Suppressor macrophage treated with lipopolysaccharide for 4 hours (primary cell): ENCODE results near the gene PPM1D.
"Not testable (repeated sequence)": the region's sequence is repeated elsewhere in the genome, so short reads cannot be mapped to it uniquely, and the experiment has no call there.

ENCODE experiments used
- DNase-seq: peaks from one replicate; pipeline ENCODE4 v3.0.0-alpha.2; 2020

Gene PPM1D

DNA sequence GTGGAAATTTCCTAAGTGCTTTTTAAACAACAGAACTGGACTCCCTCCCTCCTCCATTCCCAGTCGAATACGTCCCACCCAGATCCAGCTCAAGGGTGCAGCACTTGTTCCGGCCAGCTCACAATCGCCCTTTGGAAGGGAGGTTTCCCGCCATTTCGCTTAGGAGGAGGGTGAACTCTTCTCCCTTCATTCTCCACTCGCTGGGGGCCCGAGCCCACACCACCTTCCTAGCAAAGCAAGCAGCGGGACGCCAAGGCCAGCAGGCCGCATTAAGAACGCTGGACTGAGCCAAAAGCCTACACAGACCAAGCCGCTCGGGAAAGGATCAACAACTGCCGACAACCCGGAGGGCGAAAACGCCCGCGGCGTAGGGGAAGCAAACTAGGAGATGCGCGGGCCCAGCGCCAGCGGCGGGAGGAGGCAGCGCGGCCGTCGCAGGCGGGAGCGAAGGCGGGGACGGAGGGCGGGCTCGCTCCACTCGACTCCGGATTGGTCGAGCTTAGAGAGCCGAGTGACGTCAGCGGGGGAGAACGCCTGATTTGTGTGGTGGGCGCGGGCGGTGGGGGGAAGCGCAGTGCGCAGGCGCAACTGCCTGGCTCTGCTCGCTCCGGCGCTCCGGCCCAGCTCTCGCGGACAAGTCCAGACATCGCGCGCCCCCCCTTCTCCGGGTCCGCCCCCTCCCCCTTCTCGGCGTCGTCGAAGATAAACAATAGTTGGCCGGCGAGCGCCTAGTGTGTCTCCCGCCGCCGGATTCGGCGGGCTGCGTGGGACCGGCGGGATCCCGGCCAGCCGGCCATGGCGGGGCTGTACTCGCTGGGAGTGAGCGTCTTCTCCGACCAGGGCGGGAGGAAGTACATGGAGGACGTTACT lies at the start of gene PPM1D:
TSS of gene PPM1D (plus strand) at position 574 of the 870 bp plus-strand sequence. CDS start at position 796, 222 bp downstream.
- DNase-seq: peak; percentile 100

DNA sequence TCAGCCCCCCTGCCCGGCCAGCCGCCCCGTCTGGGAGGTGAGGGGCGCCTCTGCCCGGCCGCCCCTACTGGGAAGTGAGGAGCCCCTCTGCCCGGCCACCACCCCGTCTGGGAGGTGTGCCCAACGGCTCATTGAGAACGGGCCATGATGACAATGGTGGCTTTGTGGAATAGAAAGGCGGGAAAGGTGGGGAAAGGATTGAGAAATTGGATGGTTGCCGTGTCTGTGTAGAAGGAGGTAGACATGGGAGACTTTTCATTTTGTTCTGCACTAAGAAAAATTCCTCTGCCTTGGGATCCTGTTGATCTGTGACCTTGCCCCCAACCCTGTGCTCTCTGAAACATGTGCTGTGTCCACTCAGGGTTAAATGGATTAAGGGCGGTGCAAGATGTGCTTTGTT lies 47.7 kb upstream of the PPM1D start:
- not testable (repeated sequence) for DNase-seq

DNA sequence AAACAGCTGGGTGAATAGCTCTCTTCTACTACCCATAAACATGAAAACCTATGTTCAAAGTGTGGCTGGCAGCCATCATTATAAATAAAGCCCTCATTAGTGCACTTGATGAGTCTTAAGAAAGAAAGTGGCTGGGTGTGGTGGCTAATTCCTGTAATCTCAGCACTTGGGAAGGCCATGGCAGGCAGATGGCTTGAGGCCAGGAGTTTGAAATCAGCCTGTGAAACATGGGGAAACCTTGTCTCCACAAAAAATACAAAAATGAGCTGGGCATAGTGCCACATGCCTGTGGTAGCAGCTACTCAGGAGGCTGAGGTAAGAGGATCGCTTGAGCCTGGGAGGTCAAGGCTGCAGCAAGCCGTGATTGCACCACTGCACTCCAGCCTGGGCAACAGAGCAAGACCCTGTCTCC lies 45.6 kb upstream of the PPM1D start:
- DNase-seq: no peak

DNA sequence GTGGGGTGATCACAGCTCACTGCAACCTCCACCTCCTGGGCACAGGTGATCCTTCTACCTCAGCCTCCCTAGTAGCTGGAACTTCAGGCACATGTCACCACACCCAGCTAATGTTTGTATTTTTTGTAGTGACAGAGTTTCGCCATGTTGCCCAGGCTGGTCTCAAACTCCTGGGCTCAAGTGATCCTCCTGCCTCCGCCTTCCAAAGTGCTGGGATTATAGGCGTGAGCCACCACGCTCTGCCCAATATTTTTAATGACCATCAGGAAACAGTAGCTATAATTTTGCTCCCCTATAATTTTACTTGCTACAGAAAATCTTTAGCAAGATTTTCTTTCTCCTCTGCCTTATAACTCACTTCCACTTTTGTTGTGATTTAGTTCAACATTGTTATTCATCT lies 44.2 kb upstream of the PPM1D start:
- DNase-seq: no peak

DNA sequence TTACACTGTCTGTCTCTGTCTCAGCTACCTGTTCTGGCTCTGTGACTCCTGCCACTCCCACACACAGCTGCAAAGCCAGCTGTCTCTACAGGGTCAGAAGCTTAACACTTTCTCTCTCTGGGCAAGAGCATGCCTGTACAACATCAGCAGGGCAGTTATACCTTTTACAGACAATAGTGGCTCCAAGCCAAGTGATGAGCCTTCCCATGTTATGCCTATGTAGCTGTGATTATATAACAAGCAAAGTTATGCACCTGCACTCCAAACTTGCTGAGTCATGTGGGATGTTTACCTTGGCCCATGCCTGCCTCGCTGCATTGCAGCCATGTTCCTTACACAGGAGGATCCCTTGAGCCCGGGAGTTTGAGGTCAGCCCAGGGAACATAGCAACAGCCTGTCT lies 42.2 kb upstream of the PPM1D start:
- DNase-seq: no peak

DNA sequence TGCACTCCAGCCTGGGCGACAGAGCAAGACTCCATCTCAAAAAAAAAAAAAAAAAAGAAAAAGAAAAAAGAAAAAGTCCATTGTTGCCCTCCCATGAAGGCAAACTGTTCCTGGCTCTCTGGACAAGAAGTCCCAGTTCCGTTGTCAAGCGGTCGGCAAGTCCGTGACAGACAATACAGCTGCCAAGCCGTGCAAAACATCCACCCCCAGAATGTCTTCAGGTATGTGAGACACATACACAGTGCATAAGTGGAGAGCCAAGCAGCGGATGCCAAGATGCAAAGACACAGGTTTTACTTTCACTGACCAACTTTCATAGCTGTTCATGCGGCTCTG lies 40.4 kb upstream of the PPM1D start:
- no peak for DNase-seq

DNA sequence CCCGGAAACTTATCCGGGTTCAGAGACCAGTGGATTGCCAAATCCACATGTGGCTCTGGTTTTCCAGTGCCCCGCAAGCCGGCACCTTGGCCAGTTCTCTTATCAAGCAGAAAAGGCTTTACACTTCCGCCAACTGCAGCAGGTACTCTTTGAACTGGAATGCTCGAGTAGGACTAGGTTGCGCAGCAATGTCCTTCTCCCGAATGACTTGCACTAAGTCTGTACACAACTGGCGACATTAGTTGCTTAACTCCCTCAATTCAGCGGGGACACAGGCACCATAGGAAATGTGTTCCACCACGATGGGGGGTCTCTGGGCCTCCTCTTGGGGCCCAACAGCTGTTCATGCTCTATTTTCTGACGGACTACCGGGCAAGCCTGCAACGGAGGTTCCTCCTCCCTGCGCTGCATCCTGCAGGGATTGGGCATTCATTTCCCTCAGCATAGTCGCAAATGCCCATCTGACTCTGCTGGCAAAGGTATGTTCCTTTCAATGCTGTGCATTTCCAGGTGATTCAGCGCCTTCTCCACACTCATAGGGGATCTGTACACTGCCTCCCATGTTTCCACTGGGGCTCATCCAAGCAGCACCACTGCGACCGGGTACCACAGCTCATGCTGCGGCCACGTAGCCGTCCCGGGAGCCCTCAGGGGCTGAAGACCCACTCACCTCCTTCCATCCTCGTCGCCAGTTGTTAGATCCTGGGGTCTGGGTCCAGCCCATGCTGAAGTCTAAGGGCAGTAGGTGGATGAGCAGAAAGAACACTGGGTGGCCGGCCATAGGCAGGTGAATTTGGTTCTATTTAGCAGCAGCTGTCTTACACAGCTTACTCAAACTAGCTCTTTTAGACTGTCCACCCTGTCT lies 39.8 kb upstream of the PPM1D start:
- no peak for DNase-seq

DNA sequence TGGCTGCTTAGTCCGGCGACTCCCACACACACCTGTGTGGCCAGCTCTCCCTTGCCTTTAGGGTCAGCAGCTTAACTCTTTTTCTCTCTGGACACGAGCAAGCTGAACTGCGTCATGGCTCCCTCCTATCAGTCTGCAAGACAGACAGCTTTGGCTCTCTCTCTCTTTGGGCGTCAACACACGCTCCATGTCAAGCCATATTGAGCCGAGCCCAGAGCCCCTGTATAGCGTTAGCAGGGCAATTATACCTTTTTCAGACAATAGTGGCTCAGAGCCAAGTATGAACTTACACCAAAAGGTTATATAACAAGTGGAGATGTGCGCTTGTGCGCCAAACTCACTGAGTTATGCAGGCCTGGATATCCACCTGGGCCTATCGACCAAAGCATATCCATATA lies 39.1 kb upstream of the PPM1D start:
- no peak for DNase-seq

DNA sequence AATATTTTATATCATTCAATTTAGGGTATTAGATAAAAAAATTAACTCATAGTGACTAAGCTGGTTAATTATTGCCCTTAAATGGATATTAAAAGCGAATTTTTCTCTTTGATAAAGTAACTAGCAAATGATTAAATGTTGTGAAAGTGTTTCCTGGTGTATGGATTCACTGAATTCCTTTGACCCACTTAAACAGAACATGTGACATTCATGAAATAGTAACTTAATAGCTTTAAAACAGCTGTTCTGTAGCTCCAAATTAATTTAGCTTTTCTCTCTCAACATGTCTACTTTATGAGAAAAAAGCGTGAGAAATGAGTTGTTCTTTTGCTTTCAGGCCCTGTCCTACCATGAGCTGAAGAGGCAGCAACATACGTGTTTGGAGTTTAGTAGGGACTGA lies 37.6 kb upstream of the PPM1D start:
- no peak for DNase-seq

DNA sequence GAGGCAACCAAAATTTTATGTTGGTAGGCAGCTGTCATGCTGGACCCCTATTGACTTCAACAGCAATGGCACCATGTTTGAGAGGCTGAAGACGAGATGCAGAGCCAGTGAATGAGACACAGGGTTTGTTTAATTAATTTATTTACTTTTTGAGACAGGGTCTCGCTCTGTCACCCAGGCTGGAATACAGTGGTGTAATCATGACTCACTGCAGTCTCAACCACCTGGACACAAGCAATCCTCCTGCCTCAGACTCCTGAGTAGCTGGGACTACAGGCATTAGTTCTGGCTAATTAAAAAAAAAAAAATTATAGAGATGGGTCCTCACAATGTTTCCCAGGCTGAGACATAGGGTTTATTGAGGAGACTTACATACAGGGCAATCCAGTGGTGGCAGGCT lies 36.2 kb upstream of the PPM1D start:
- DNase-seq: no peak

DNA sequence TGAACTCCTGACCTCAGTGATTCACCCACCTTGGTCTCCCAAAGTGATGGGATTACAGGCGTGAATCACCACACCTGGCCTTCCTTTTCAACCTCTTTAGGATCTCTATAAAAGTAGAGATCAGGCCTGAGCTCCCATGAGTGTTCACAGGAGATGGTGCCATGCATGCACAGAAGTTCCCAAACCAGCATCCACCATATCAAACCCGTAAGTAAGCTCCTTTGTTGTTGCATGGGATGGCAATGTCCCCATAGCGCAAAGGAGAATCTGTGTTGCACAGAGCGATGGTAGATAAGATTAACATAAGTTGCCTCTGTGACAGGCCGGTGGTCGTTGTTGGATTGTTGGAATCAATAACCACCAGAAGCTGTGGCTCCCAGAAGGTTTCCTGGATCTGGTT lies 34.8 kb upstream of the PPM1D start:
- no peak for DNase-seq

DNA sequence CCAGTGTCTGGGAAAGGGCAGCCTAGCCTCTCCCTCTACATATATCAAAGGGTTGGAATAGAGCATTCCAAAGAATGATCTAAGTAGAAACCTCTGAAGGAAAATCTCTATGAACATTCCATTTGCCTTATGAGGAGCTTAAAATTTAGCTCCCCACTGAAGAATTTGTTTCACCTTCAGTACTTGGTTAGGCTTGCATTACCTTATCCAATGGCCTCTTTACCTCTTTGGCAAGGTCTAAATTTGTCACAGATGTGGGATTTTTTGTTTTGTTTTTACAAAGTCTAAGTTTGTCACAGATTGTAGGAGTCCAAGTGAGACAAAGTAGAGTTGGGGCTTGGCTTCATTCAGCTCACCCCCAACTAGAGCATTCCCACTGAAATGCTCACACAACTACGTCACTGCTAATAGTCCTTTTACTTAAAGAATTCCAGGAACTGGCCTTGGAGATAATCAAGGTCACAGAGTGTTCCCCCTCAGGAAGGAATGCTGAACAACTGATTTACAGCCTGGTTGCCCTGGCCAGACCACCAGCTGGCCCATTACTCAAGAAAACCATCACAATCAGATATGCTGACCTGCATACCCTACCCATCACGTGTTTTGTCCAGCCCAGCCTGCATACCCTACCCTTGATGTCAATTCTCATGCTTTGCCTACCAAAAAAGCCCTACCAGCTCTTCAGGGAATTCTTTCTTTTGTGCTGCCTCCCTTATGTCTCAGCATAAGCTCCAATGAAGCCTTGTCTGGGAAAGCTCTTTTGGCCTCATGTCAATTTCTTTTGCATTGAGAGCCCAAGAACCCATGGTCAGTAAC lies 26.5 kb upstream of the PPM1D start:
- DNase-seq: no peak

DNA sequence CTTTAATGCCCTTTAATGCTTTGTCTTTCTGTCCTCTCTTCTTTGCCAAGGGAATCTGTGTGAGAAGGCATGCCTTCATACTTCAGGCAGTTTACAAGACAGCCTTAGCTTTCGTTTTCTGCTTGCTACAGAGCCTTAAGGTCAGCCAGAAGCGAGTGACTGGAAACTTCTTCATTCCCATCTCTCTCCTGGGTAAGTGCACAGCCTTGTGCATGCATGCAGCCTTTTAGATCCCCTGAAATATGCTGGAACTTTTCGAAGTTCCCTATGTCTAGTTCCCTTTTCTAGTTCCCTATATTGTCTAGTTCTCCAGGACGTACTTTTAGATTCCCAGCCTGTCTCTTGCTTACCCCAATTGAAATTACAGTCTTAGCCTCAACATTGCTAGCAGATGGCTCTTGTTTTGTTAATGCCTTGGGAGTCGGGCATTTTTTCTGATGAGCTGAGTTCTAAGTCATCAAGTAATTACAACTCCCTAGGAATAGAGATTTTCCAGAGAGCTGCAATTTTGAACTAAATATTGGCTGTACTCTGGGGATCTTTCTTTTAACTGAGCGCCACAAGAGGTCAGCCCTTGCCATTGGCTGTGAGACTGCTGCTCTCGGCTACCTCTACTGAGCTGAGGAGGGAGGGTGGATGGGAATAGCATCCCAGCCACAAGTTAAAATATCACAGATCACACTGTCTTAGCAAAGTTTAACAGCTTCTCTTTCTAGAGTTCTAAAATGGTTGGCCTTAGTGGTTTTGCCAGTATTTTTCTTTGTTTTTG lies 22.7 kb upstream of the PPM1D start:
- peak; percentile 90 for DNase-seq

DNA sequence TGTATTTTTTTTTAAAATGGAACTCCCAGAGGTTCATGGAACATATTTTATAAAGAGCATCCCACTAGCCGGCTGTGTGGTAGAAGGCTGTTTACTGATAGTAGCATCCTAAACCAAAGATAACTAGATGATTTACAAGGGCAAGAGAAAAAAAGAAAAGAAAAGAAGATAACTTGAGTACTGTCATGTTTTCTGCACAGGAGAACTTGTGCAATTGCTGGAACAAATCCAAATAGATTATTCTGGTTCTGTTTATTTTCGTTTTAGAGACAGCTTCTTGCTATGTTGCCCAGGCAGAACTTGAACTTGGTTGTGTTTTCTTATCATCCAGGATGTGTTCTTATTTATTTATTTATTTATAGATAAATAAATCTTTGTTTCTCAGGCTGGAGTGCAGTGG lies 20.9 kb upstream of the PPM1D start:
- DNase-seq: peak; percentile 63

DNA sequence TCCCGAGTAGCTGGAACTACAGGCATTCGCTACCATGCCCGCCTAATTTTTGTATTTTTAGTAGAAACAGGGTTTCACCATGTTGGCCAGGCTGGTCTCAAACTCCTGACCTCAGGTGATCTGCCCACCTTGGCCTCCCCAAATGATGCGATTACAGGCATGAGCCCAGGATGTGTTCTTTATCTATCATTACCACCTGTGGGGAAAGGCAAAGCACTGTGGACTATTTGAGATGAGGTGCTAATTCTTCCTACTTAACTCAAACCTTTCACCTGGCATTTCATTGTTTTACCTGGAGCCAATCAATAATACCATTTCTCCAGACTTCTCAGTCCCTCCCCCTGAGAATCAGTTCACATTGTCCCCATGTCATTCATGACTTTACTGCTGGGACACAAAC lies 20.4 kb upstream of the PPM1D start:
- DNase-seq: no peak

DNA sequence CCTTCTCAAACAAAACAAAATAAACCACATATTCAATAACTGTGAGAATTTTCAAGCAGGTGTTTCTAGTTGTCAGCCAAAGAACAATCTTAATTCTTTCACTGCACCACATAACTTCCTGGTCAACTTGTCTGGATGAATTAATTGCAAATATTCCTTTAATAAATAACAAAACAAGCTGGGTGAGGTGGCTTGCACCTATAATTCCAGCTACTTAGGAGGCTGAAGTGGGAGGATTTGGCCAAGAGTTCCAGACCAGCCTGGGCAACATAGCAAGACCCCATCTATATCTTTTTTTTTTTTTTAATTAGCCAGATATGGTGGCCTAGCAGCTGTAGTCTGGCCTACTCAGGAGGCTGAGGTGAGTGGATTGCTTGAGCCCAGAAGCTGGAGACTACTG lies 17.0 kb upstream of the PPM1D start:
- DNase-seq: no peak

DNA sequence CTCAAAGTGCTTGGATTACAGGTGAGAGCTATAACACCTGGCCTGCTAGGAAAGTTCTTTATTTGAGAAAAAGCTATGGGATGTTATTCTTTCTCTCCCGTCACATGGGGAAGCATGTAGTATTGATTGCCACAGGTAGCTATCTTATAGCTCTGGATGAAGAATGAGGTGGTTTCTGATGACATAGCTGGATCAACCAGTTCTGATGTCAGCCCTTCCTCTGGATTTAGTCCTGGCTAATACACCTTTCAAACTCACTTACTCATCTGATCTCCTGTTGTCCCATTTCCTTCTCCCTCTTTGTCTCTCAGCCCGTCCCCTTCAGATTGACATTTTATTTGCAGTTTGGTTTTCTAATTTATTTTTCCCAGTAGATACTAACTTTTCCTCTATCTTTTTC lies 14.1 kb upstream of the PPM1D start:
- no peak for DNase-seq

DNA sequence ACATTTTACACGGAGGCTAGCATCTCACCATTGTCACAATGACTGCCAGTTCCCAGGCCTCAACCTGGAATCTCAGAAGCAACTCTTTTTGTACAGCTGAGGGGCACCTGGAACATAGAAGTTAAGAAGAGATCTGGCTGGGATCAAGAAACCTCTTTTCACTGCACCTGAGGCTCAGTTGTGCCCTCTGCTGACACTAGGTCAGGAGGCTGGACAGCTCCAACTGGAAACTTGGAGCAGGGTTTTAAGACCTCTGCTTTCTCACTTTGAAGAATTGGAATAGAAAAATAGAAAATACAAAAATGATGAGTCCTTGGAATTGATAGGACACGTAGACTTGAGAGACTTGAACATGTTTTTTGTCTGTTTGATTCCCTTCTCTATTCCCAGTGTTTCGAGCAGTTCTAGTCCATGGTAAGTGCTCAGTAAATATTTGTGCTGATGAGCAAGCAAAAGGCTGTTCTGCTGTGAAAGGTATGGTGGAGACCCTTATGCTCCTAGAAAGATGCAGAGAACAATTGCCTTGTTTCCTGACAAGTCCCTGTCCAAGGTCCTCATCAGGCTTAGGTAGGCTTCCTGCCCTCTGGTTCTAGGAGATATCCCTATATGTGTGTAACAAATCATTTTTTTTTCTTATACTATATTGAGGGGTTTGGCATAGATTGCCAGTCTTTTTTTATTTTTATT lies 13.6 kb upstream of the PPM1D start:
- DNase-seq: peak; percentile 30

DNA sequence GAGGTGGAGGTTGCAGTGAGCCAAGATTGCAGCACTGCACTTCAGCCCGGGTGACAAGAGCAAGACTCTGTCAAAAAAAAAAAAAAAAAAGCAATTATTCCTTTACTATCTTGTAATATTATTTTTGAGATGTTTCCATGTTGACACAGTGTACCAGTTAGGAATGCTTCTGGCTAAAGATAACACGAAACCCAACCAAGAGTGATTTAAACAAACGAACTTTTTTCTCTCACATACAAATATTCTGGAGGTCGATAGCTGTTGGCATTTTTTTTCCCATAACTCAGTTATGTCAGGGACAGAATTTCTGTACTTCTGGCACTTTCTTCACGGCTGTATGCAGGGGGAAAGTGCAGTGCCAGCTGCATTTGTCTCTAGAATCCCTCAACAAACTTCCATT lies 9.9 kb upstream of the PPM1D start:
- DNase-seq: no peak

DNA sequence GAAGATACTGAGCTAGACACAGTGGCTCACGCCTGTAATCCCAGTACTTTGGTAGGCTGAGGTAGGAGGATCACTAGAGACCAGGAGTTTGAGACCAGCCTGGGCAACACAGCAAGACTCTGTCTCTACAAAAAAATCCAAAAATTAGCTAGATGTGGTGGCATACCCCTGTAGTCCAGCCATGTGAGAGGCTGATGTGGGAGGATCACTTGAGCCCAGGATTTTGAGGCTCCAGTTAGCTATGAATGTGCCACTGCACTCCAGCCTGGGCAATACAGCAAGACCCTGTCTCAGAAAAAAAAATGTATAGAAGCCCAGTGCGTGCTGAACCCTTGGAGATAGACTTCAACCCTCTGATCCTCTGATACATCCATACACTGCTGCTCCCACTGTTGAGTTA lies 7.2 kb upstream of the PPM1D start:
- DNase-seq: no peak

DNA sequence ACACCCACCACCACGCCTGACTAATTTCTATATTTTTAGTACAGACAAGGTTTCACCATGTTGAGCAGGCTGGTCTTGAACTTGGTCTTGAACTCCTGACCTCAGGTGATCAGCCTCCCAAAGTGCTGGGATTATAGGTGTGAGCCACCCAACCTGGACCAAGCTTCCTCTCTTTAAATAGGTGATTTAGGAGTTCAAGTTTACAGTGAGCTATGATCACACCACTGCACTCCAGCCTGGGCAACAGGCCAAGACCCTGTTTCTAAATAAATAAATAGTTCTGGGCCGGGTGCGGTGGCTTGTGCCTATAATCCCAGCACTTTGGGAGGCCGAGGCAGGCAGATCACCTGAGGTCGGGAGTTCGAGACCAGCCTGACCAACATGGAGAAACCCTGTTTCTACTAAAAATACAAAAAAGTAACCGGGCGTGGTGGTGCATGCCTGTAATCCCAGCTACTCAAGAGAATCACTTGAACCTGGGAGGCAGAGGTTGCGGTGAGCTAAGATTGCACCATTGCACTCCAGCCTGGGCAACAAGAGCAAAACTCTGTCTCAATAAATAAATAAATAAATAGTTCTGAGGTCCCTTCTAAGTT lies 6.5 kb upstream of the PPM1D start:
- not testable (repeated sequence) for DNase-seq
